GM12872 (cell line): Measurements from ENCODE around the gene ZCCHC3.

ENCODE experiments used
- TF ChIP-seq, protein P1 (sequence below): IDR thresholded peaks from 3 replicates; pipeline ENCODE4 v1.5.1; 2011; ENCODE audit warnings: low read depth, mild to moderate bottlenecking, low read length, moderate library complexity; ENCODE audit not compliant: insufficient read depth

ZCCHC3 gene

DNA sequence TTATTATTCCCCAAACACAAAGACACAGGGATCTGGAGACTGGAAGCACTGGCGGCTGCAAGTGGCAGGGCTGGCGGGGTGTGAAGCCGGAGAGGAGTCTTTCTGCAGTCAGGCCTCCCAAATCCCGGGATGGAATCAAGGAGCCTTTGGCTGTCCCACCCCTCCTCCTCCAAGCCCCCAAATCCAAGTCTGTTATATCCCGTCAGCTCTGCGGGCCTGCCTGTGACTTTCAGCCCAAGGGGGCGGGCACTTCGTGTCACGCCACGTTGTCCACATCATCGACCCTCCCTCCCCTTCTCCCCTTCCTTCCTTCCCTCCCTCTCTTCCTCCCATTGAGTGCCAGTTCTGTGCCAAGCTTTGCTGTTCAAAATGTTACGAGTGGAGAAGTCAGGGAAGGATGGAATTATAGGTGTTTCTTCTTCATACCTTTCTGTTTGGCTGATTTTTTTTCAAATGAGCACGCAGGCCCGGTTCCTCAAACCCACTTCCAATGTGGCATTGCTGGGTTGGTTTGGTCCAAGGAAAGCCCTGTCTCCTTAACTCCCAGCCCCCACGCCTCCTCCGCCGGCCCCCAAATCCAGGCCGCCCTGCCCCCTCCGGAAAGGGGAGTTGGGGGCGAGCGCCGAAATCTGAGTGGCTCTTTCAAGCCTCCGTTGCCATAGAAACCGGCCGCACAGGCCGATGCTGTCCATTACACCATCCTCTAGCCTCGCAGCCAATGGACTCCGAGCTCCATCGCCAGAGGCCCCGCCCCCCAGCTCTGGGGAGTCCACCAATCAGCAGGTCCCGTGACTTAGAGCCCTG lies 12.7 kb downstream of the ZCCHC3 start:
- TF ChIP-seq, protein P1, sequence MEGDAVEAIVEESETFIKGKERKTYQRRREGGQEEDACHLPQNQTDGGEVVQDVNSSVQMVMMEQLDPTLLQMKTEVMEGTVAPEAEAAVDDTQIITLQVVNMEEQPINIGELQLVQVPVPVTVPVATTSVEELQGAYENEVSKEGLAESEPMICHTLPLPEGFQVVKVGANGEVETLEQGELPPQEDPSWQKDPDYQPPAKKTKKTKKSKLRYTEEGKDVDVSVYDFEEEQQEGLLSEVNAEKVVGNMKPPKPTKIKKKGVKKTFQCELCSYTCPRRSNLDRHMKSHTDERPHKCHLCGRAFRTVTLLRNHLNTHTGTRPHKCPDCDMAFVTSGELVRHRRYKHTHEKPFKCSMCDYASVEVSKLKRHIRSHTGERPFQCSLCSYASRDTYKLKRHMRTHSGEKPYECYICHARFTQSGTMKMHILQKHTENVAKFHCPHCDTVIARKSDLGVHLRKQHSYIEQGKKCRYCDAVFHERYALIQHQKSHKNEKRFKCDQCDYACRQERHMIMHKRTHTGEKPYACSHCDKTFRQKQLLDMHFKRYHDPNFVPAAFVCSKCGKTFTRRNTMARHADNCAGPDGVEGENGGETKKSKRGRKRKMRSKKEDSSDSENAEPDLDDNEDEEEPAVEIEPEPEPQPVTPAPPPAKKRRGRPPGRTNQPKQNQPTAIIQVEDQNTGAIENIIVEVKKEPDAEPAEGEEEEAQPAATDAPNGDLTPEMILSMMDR, result no peak

GRCh38 chr20:310645-311044 lies 13.3 kb downstream of the ZCCHC3 start:
- TF ChIP-seq, protein P1, result no peak

GRCh38 chr20:311609-312008 lies 14.2 kb downstream of the ZCCHC3 start:
- TF ChIP-seq, protein P1, result no peak

GRCh38 chr20:312067-312466 lies 14.7 kb downstream of the ZCCHC3 start:
- TF ChIP-seq, protein P1, result no peak

GRCh38 chr20:312866-313265 lies 15.5 kb downstream of the ZCCHC3 start:
- TF ChIP-seq, protein P1, result no peak

GRCh38 chr20:313402-313801 lies 16.0 kb downstream of the ZCCHC3 start:
- TF ChIP-seq, protein P1, result no peak

DNA sequence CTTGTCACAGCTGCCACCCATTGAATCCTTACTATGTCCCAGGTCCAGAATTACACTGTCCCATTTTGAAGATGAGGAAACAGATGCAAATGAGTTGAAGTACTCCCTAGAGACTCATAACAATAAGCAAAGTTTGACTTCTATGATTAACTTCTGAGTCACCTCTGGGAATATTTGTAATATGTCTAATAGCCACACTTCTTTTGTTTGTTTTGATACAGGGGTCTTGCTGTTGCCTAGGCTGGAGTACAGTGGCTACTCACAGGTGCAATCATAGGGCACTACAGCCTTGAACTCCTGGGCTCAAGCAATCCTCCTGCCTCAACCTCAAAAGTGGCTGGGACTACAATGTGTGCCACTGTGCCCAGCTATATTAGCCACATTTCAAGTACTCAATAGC lies 16.6 kb downstream of the ZCCHC3 start:
- TF ChIP-seq, protein P1, result no peak
